HG03457 (cell line): ENCODE data around the gene STIMATE.

Source experiments
- ATAC-seq: cut with Tn5 transposase; IDR thresholded peaks from one replicate; pipeline ENCODE4 v1.9.1; 2021; ENCODE audit warnings: moderate number of reproducible peaks; ENCODE audit not compliant: unreplicated experiment

The STIMATE gene

DNA sequence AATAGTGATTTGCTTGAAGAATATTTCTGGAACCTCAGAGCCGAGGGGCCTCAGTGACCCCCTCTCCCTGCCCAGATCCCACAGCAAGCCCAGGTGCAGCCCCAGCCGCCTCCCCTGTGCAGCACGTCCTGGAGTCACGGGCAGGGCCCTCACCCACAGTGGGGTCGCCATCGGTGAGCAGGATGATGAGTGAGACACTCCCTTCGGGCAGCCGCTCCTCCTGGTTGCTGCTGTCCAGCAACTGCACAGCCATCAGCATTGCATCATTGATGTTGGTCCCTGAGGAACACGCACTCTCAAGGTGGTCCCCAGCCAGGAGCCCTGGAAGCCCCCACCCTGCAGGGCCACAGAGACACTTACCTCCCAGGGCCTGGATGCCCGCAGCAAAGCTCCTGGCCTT is 73.3 kb downstream of the STIMATE start:
- no peak for ATAC-seq

GRCh38 chr3:52822363-52822762 is 75.0 kb downstream of the STIMATE start:
- no peak for ATAC-seq

DNA sequence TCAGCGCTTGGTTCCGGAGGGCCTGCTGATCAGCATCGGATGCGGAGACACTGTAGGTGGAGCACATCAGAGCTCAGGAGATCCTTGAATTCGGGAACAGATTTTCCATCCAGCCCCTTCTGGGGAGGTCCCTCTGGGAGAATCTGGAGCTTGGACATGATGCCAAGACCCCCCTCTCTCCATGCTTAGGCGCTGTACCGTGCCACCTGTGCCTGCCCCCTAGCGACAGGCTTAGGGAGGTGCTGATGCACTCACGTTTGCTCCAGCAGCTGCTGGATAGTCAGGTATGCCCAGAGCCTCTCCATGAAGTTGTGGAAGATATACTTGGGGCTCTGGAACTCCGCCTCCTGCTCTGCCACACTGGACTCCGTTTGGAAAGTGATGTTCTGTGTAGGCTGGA is 76.6 kb downstream of the STIMATE start:
- ATAC-seq: no peak

DNA sequence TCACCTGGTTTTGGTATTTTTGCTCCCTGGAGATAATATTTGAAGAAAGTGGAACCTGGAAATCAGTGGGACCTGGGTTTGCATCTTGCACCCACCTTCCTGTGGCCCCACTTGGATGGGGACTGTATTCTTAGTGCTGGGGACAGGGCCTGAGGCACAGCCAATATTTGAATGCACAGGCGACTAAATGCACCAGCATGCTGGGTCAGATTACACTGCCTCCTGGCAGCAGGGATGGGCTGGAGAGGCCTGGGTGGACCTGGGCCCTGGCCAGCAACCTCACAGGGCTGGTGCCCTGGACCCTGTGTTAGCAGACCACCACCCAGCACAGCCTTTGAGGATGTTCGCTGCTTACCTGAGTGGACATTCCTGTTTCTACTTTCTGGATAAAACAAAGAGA is 77.4 kb downstream of the STIMATE start:
- no peak for ATAC-seq

- ATAC-seq: no peak
These were observed 79.5 kb downstream of the STIMATE start for GRCh38 chr3:52817860-52818259.

GRCh38 chr3:52817221-52817620 is 80.1 kb downstream of the STIMATE start:
- ATAC-seq: no peak

- no peak for ATAC-seq
These were observed 80.7 kb downstream of the STIMATE start for GRCh38 chr3:52816654-52817053.

DNA sequence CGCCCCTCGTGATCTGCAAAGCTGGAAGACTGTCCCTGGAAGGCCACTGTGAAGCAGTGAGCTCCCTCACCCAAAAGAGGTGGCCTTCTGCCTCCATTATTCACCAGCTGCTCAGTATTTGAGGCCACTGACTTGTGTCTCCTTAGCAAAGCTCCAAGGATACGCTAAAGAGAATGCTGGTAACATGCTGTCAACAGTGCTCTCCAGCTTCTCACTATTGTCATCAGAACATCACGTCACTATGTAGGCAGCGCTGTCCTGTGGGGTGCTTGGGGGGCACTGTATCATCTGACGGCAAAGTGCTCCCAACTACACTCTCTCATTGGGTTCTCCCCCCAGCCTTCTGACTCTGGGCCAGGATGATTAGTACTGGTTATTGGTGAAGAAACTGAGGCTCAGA is 81.1 kb downstream of the STIMATE start:
- ATAC-seq: no peak

DNA sequence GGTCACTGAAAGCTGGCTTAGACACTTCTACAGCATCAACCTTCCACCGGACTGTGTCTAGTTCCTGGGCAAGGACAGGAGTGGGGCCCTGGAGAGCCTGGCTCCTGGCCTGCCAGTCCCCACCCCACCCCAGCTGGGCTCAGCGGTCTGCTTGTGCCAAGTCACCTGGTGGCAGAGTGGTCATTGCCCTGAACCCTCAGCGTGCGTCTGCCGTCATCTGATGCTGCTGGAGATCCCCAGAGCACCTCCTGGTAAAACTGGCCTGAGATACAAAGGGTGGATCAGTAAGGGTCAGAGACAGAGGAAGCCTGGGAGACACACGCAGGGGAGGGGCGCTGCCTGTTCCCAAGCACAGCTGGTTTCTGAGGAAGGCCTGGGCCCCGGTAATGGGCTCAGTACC is 83.5 kb downstream of the STIMATE start:
- ATAC-seq: no peak

DNA sequence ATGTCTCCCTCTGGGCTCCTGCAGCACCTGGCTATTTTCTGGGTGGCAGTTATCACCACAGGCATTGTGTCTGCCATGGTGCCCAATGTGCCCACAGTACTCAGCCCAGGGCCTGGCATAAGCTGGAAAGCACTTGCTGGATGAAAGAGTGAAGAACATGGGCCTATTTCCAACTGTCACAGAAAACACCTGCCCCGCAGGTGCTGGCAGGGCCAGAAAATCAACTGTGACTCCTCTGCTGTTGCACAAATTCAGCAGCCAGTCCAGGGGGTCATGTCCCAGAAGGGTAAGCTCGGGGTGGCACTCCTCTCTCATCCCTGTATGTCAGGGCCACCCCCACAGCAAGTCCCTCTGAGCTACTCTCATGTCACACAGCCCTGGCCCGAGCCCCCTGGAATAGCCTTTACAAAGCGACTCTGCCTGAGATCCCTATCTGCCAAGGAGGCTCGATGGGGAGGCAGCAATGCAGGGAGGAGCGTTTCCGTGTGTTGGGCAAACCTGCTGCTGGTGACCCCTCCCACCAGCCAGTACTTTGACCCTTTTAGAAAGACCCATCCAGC is 85.8 kb downstream of the STIMATE start:
- no peak for ATAC-seq

DNA sequence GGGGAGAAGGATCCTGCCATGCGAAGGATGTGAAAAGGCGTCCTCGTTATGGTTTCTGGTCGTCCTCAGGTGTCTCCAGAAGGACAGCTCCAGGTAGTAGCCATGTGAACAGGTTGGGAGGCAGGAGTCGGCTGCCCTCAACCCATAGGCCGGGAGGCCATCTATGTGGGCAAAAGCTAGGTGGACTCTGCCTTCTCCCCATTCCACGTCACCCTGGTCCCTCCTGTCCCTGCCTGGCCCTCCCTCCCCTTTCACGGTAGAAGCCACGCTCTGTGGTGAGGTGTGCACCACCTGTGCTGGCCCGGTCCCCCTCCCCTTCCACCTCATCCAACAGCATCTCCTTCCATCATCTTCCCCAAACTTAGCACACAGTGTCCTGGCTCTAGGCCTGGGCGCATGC is 86.4 kb downstream of the STIMATE start:
- ATAC-seq: no peak

DNA sequence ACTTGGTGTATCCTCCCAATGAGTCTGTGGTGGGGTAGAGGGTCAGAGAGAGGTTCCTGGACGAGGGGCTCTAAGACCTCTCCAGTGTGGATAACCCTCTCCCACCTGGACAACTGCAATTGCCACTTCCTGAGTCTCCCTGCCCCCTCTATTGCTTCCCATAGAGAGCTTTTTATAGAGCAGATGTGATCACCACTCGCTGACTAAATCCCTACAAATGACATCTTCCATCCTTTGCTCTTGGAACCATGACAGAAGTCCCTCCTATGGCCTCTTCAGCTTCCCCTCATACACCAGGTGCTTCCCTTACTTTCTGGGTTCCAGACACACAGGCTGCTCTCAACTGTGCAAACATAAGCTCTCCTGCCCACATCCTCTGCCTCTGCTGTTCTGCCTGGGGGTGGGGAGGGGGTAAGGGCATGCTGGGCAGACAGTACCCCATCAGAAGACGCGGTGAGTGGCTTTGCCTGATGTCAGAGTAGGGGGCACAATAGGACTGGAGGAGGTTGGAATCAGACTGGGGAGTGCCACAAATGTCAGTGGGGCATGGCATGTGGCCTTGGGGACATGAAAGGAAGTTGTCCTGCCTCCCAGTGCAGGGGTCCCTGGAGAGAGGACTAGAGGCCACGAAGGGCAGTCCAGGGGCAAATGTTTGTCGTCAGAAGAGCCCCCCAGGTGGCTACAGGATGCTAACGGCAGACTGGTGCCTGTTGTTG is 87.5 kb downstream of the STIMATE start:
- ATAC-seq: no peak

DNA sequence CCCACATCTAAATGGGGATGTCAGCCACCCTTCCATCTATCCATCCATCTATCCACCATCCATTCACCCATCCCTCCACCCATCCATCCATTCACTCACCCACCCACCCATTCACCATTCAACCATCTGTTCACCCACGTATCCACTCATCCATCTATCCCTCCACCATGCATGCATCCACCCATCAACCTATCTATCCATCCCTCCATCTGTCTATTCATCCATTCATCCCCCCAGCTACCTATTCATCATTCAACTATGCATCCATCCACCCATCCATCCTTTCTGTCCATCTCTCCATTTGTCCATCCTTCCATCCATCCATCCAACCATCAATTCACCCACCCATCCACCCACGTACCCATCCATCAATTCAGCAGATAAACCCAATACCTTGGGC is 88.2 kb downstream of the STIMATE start:
- ATAC-seq: no peak

DNA sequence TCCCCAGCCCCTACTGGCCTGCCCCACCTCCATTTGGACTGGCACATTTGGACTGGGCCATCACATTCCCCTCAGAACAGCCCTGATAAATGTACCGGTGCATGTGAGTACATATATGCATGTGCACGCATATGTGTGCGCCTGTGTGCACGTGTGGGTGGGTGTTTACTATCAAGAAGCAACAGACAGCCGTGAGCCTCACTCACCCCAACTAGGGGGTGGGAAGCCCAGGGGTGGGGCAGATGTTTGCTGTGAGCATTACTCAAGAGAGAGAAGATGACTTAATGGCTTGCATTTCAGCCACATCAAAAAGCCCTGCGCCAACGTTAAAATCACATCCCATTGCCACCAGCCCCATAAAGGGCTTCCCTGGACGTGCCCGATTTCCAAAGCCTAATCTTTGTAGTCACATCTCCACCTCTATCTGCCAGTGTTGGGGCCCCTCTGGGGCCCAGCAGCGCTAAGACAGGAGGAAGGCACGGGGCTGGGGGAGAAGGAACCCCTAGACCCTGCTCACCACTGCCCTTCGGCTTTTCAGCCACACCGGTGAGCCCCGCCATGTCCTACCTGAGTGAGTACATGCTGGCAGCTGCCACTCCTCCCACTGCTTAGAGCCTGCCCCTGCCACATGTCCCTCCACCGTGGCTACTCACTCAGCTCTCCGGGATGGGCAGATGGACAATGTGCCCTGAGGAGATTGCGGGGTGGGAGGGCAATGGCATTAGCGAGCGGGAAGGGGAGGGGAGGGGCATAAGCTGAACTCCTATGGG is 91.9 kb downstream of the STIMATE start:
- no peak for ATAC-seq

DNA sequence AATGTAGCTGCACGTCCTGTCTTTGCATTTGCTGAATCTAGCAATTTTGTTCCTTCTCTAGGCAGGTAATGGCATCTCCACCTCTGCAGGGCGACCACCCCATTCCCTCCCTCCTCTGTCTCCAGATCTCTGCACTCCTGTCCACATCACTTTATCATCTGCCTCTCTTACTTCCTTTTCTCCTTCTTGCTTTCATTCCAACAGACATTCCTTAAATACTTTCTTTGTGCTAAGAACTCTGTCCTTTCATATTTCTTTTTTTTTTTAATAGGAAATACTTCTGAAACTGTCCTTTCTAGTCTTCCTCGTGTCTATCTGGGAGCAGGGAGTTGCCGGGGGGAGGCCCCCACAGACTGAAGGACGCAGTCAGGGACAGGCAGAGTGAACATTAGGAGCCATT is 95.5 kb downstream of the STIMATE start:
- ATAC-seq: no peak

- no peak for ATAC-seq
These were observed 97.3 kb downstream of the STIMATE start for GRCh38 chr3:52800079-52800478.

GRCh38 chr3:52798978-52799476 is 98.3 kb downstream of the STIMATE start:
- no peak for ATAC-seq

GRCh38 chr3:52798376-52798977 is 98.9 kb downstream of the STIMATE start:
- ATAC-seq: no peak

DNA sequence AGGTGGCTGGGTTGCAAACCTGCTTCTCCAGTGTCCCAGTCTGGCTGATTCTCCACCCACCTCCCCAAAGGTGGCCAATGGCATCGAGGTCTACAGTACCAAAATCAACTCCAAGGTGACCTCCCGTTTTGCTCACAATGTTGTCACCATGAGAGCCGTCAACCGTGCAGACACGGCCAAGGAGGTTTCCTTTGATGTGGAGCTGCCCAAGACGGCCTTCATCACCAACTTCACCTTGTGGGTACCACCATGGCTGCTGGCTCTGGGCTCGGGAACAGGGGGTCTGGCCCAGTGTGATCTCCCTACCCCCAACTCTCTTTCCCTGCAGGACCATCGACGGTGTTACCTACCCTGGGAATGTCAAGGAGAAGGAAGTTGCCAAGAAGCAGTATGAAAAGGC is 100.9 kb downstream of the STIMATE start:
- ATAC-seq: no peak

DNA sequence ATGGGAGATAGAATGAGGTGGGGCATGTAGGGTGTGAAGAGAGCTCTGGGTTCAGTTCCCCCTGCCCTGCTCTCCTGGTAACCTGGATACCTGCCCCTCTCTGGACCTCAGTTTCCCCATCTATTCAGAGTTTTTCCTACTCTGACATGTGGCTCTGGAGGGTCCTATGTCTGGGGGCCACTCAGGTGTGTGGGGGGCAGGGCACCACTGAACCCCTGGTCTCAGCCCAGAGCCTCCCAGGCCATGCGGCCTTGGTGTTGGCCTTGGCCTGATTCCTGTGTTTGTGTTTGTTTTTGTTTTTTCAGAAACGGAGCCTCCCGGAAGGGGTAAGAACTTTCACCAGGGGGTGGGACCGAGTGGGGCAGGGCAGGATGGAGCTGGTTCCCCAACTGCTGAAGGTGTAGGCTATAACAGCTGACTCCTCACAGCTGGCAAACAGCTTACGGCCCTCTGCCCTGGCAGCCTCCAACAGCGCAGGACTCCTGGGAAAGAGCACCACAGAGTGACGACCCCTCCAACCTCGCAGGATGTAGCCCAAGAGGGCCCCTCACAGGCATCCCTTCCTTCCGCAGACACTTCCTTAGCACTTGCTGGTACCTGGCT is 101.9 kb downstream of the STIMATE start:
- ATAC-seq: no peak

DNA sequence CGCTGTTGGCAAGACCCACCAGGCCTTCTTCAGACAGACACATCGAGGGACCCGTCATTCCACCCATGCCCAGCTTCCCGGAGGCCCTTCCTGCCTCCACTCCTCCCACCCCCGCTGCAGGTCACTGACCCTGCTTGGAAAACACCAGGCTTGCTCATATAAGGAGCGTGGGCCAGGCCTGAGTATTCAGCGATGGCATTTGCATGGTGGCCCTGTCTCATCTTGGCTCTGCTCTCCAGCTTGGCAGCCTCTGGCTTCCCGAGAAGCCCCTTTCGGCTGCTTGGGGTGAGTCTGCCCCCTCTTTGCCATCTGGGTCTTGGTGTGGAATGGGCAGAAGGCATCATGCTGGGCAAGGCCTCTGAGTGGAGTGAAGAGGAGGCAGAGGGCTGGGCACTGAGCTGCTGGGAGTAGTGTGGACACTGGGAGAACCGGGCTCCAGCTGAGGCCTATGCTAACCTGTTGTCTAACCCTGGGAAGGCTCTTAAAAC is 102.7 kb downstream of the STIMATE start, which contains the start of gene ITIH3:
ITIH3 (plus strand) TSS at position 185 of the 488 bp plus-strand sequence; CDS start at position 193, 8 bp downstream.
- no peak for ATAC-seq
